IPS-18c (cell line): ENCODE results near the gene TNK1.

Experiments
- H3K4me3 ChIP-seq: 2 replicates; pipeline ENCODE4 v1.7.0; 2013; ENCODE audit warnings: low read depth, mild to moderate bottlenecking, low read length, moderate library complexity; ENCODE audit not compliant: insufficient read depth
- H3K9me3 ChIP-seq: one replicate; pipeline ENCODE4 v1.6.1; 2013; ENCODE audit warnings: mild to moderate bottlenecking, low read length, moderate library complexity; ENCODE audit not compliant: control insufficient read depth, insufficient read depth

Gene TNK1

GRCh38 chr17:7417056-7417655 lies 36.3 kb downstream of the TNK1 start:
- H3K4me3 ChIP-seq = no peak overlapping the region
- no peaks in the 10 kb centered on the region for H3K9me3 ChIP-seq

GRCh38 chr17:7418472-7419152 lies 37.7 kb downstream of the TNK1 start:
- no peaks in the 10 kb centered on the region for H3K9me3 ChIP-seq
- H3K4me3 ChIP-seq = no peak overlapping the region; the same call in 1 of the 2 replicates

GRCh38 chr17:7419819-7420610 lies 39.1 kb downstream of the TNK1 start, which contains the start of gene SPEM1:
TSS of gene SPEM1 (plus strand) at chr17:7420324. CDS start at chr17:7420385, 61 bp downstream.
- no peak within 1 kb of the TSS for H3K4me3 ChIP-seq

GRCh38 chr17:7421186-7421585 lies 40.3 kb downstream of the TNK1 start:
- Histone ChIP-seq H3K4me3 (no peak overlapping the region), H3K9me3 (no peaks in the 10 kb centered on the region)

More at GRCh38 chr17:7419819-7420610, 39.1 kb downstream of the TNK1 start, which contains the start of gene SPEM1:
- H3K9me3 ChIP-seq = no peaks in the 10 kb centered on the region

- H3K4me3 ChIP-seq = no peak overlapping the region
- H3K9me3 ChIP-seq = no peaks in the 10 kb centered on the region
These were observed 42.8 kb downstream of the TNK1 start for GRCh38 chr17:7423679-7424078.

- no peak within 1 kb of the TSS for H3K4me3 ChIP-seq
- no peaks in the 10 kb centered on the region for H3K9me3 ChIP-seq
These were observed 44.4 kb downstream of the TNK1 start, which contains the start of gene SPEM2 for GRCh38 chr17:7425316-7425715. TSS of gene SPEM2 (plus strand) at chr17:7425616. CDS start at chr17:7425689, 73 bp downstream.

- Histone ChIP-seq H3K9me3 (no peaks in the 10 kb centered on the region), H3K4me3 (no peak overlapping the region)
These were observed 44.9 kb downstream of the TNK1 start for GRCh38 chr17:7425756-7426155.

- Histone ChIP-seq H3K4me3 (no peak overlapping the region), H3K9me3 (no peaks in the 10 kb centered on the region)
These were observed 45.4 kb downstream of the TNK1 start for GRCh38 chr17:7426203-7426863.

- H3K4me3 ChIP-seq = no peak overlapping the region
- H3K9me3 ChIP-seq = no peaks in the 10 kb centered on the region
These were observed 46.1 kb downstream of the TNK1 start for GRCh38 chr17:7426896-7427489.

- Histone ChIP-seq H3K9me3 (no peaks in the 10 kb centered on the region), H3K4me3 (no peak overlapping the region)
These were observed 46.7 kb downstream of the TNK1 start for GRCh38 chr17:7427549-7427948.

- Histone ChIP-seq H3K4me3 (no peak within 1 kb of the TSS), H3K9me3 (no peaks in the 10 kb centered on the region)
These were observed 47.7 kb downstream of the TNK1 start, which contains the start of gene SPEM3 for GRCh38 chr17:7428557-7428956. TSS of gene SPEM3 (plus strand) at chr17:7428857. CDS start at chr17:7428903, 46 bp downstream.

GRCh38 chr17:7429722-7430121 lies 48.8 kb downstream of the TNK1 start:
- H3K9me3 ChIP-seq = no peaks in the 10 kb centered on the region
- no peak overlapping the region for H3K4me3 ChIP-seq

- Histone ChIP-seq H3K4me3 (no peak overlapping the region), H3K9me3 (no peaks in the 10 kb centered on the region)
These were observed 50.3 kb downstream of the TNK1 start for GRCh38 chr17:7431231-7431630.

GRCh38 chr17:7432296-7432695 lies 51.4 kb downstream of the TNK1 start:
- Histone ChIP-seq H3K9me3 (no peaks in the 10 kb centered on the region), H3K4me3 (no peak overlapping the region)

GRCh38 chr17:7435676-7436555 lies 55.0 kb downstream of the TNK1 start:
- Histone ChIP-seq H3K4me3 (peak overlapping the region; percentile 75), H3K9me3 (no peaks in the 10 kb centered on the region)
